Keratinocyte (primary cell): ENCODE results near the gene IREB2. TPM values are rescaled to one million over a fixed set of nuclear protein-coding genes. Genes with fewer than 3 reads are reported as not detected.

Experiments used
- DNase-seq: peaks from one replicate; pipeline ENCODE4 v3.0.0-alpha.2; 2011; ENCODE audit warnings: low read depth, missing footprints, low spot score
- FAIRE-seq: peaks from 2 replicates; lab custom pipeline; 2011; peaks lifted over from hg19 to GRCh38; lab: Jason Lieb, UNC
- H2AFZ ChIP-seq: 2 replicates; pipeline ENCODE4 v1.6.0; 2012; ENCODE audit warnings: low read length, control low read depth, inconsistent platforms; ENCODE audit not compliant: control insufficient read depth
- H3K27ac ChIP-seq: 2 replicates; pipeline ENCODE4 v1.5.1; 2011; ENCODE audit warnings: low read length; ENCODE audit not compliant: control insufficient read depth, insufficient read depth
- H3K27me3 ChIP-seq: 3 replicates; pipeline ENCODE4 v1.6.0; 2011; ENCODE audit warnings: low read length; ENCODE audit not compliant: control insufficient read depth, insufficient read depth; ENCODE audit errors: extremely low read depth
- H3K36me3 ChIP-seq, 2 experiments: 2 replicates in 1 of 2; 3 replicates in 1 of 2; pipeline ENCODE4 v1.5.1; 2011; ENCODE audit warnings: low read length in 2 of 2, mild to moderate bottlenecking in 1 of 2; ENCODE audit not compliant: control insufficient read depth in 2 of 2, insufficient read depth in 2 of 2; ENCODE audit errors: extremely low read depth in 1 of 2
- H3K4me1 ChIP-seq: 3 replicates; pipeline ENCODE4 v1.5.1; 2011; ENCODE audit warnings: low read length; ENCODE audit not compliant: control insufficient read depth, insufficient read depth; ENCODE audit errors: extremely low read depth
- H3K4me2 ChIP-seq: 3 replicates; pipeline ENCODE4 v1.6.0; 2011; ENCODE audit warnings: low read depth, low read length; ENCODE audit not compliant: control insufficient read depth, insufficient read depth; ENCODE audit errors: extremely low read depth
- H3K4me3 ChIP-seq, 3 experiments: fragments of 200-600 bp in 1 of 3; sonication (generic) in 1 of 3; 2 replicates in 2 of 3; 3 replicates in 1 of 3; pipeline ENCODE4 v1.5.1; 2011 to 2016; ENCODE audit warnings: low read length in 3 of 3, mild to moderate bottlenecking in 3 of 3, control low read depth in 2 of 3, inconsistent platforms in 1 of 3, low read depth in 1 of 3, mixed read lengths in 1 of 3, mixed run types in 1 of 3, moderate library complexity in 1 of 3; ENCODE audit not compliant: control insufficient read depth in 2 of 3, insufficient read depth in 2 of 3; ENCODE audit errors: extremely low read depth in 1 of 3
- H3K79me2 ChIP-seq: 2 replicates; pipeline ENCODE4 v1.6.0; 2012; ENCODE audit warnings: low read length; ENCODE audit not compliant: control insufficient read depth, insufficient read depth
- H3K9ac ChIP-seq: 3 replicates; pipeline ENCODE4 v1.6.0; 2011; ENCODE audit warnings: low read length; ENCODE audit not compliant: control insufficient read depth, insufficient read depth; ENCODE audit errors: extremely low read depth
- H3K9me1 ChIP-seq: 3 replicates; pipeline ENCODE4 v1.6.0; 2011; ENCODE audit warnings: low read length; ENCODE audit not compliant: control insufficient read depth, insufficient read depth; ENCODE audit errors: extremely low read depth
- H3K9me3 ChIP-seq: 2 replicates; pipeline ENCODE4 v1.5.1; 2012; ENCODE audit warnings: low read depth, low read length; ENCODE audit not compliant: control insufficient read depth
- H4K20me1 ChIP-seq: 3 replicates; pipeline ENCODE4 v1.6.0; 2011; ENCODE audit warnings: low read length; ENCODE audit not compliant: control insufficient read depth, insufficient read depth; ENCODE audit errors: extremely low read depth
- CTCF ChIP-seq, 3 experiments: IDR thresholded peaks in 1 of 3; conservative IDR thresholded peaks in 1 of 3; optimal IDR thresholded peaks in 1 of 3; 2 replicates in 2 of 3; 3 replicates in 1 of 3; pipeline versions ENCODE3 to v1.5.1; 2011; ENCODE audit warnings: low read length in 3 of 3, mild to moderate bottlenecking in 3 of 3, moderate library complexity in 2 of 3, control low read depth in 1 of 3, inconsistent platforms in 1 of 3; ENCODE audit not compliant: insufficient read depth in 2 of 3; ENCODE audit errors: extremely low read depth in 1 of 3
- EZH2 ChIP-seq: IDR thresholded peaks from one replicate; pipeline ENCODE4 v1.6.1; 2012; ENCODE audit warnings: inconsistent platforms, mild to moderate bottlenecking, low read length, moderate library complexity
- dilution Hi-C: fragments of 300-500 bp; cut with MboI; formaldehyde crosslinking; loops from one replicate; pipeline ENCODE4 v1.7.0; 2020; ENCODE audit warnings: low sequenced_read_pairs; ENCODE audit not compliant: extremely low pct_ligation_motif_present
- polyA plus RNA-seq, 5 experiments: library from polyadenylated mRNA; depleted of rRNA in 3 of 5; stranded (reverse) in 3 of 5; stranded (forward) in 1 of 5; unstranded in 1 of 5; fragments of >200 nt; gene quantifications; 1 replicate in 1 of 5; 2 replicates in 3 of 5; 3 replicates in 1 of 5; pipeline versions ENCODE4 v1.2.1 to v1.2.3, GENCODE V29; 2011 to 2012; ENCODE audit warnings: missing spikeins in 2 of 5, low read depth in 1 of 5, low replicate concordance in 1 of 5

Gene IREB2
- polyA plus RNA-seq, 1 donor (not counting 4 experiments of a cell fraction or from before 2014, with no cell fraction given) = 20.5 TPM

- Histone ChIP-seq H3K4me3 (no peak overlapping the region), H3K27ac (no peak overlapping the region), H3K4me2 (no peak overlapping the region), H3K27me3 (peaks cover 37% of the 10 kb centered on the region), H3K79me2 (no peaks in the 10 kb centered on the region), H2AFZ (no peak overlapping the region), H3K36me3 (no peaks in the 10 kb centered on the region), H3K4me1 (no peaks in the 10 kb centered on the region), H4K20me1 (no peaks in the 10 kb centered on the region), H3K9ac (no peak overlapping the region), H3K9me1 (no peaks in the 10 kb centered on the region), H3K9me3 (no peaks in the 10 kb centered on the region)
- no peak for TF ChIP-seq EZH2
- no peak for TF ChIP-seq CTCF (optimal IDR thresholded peaks at IDR 0.05 in 1 of 3, IDR thresholded peaks at IDR 0.05 in 1 of 3, conservative IDR thresholded peaks at IDR 0.05 in 1 of 3; ENCODE audit: extremely low read depth in 1 of 3, insufficient read depth in 2 of 3, low read length in 3 of 3)
- dilution Hi-C loops = no loop called here
- FAIRE-seq = no peak
- no peak for DNase-seq
Observed at GRCh38 chr15:78389322-78389721, 48.7 kb upstream of the IREB2 start.

GRCh38 chr15:78389738-78390137 lies 48.3 kb upstream of the IREB2 start:
- Histone ChIP-seq H3K79me2 (no peaks in the 10 kb centered on the region), H3K9ac (no peak overlapping the region), H3K4me2 (no peak overlapping the region), H3K4me1 (no peaks in the 10 kb centered on the region), H2AFZ (no peak overlapping the region), H4K20me1 (no peaks in the 10 kb centered on the region), H3K36me3 (no peaks in the 10 kb centered on the region), H3K9me1 (no peaks in the 10 kb centered on the region), H3K27ac (no peak overlapping the region), H3K4me3 (no peak overlapping the region), H3K9me3 (no peaks in the 10 kb centered on the region), H3K27me3 (peaks cover 33% of the 10 kb centered on the region)
- FAIRE-seq (no peak), DNase-seq (no peak)
- TF ChIP-seq EZH2 (no peak), CTCF (optimal IDR thresholded peaks at IDR 0.05 in 1 of 3, IDR thresholded peaks at IDR 0.05 in 1 of 3, conservative IDR thresholded peaks at IDR 0.05 in 1 of 3; ENCODE audit: extremely low read depth in 1 of 3, insufficient read depth in 2 of 3, low read length in 3 of 3) (no peak)
- dilution Hi-C loops = no loop called here
